ENCODE results near the gene ASGR2.

- TF ChIP-seq CTCF (IDR thresholded peaks at IDR 0.05), result no peak
- TF ChIP-seq POLR2A (IDR thresholded peaks at IDR 0.05), result no peak
Measured at GRCh38 chr17:7063518-7064094, 51.0 kb downstream of the ASGR2 start.
